OCI-LY3 (cell line): ENCODE measurements around the gene TYSND1.

Experiments
- H2AFZ ChIP-seq: fragments of 200-600, 300-600 bp; shearing (Covaris generic); 2 replicates; pipeline ENCODE4 v1.6.0; 2014; ENCODE audit warnings: antibody characterized with exemption, low read depth, low read length
- H3K27ac ChIP-seq: fragments of 200-600, 300-600 bp; sonication (generic); 2 replicates; pipeline ENCODE4 v1.5.1; 2014; ENCODE audit warnings: mild to moderate bottlenecking, low read length, moderate library complexity, mixed read lengths
- H3K27me3 ChIP-seq: fragments of 200-600, 300-600 bp; sonication (generic); 2 replicates; pipeline ENCODE4 v1.6.1; 2014; ENCODE audit warnings: low read depth, low read length, mixed read lengths
- H3K36me3 ChIP-seq: fragments of 200-600, 300-600 bp; sonication (generic); replicated peaks from 2 replicates; pipeline ENCODE3; 2014; ENCODE audit warnings: low read depth, low read length, mixed read lengths
- H3K4me1 ChIP-seq: fragments of 300-600, 200-600 bp; sonication (generic); 2 replicates; pipeline ENCODE4 v1.6.1; 2014; ENCODE audit warnings: low read length, mixed read lengths
- H3K4me2 ChIP-seq: fragments of 200-600, 300-600 bp; sonication (generic); 2 replicates; pipeline ENCODE4 v1.6.1; 2014; ENCODE audit warnings: low read length, mixed read lengths
- H3K4me3 ChIP-seq: fragments of 300-600, 200-600 bp; sonication (generic); 2 replicates; pipeline ENCODE4 v1.5.1; 2014; ENCODE audit warnings: antibody characterized with exemption, mild to moderate bottlenecking, low read length, moderate library complexity
- H3K79me2 ChIP-seq: fragments of 300-600, 200-600 bp; shearing (Covaris generic); 2 replicates; pipeline ENCODE4 v1.6.1; 2014; ENCODE audit warnings: mild to moderate bottlenecking, low read length, mixed read lengths
- H3K9ac ChIP-seq: fragments of 300-600, 200-600 bp; shearing (Covaris generic); 2 replicates; pipeline ENCODE4 v1.6.0; 2014; ENCODE audit warnings: mild to moderate bottlenecking, low read length, moderate library complexity
- H3K9me3 ChIP-seq: fragments of 200-600, 300-600 bp; shearing (Covaris generic); 2 replicates; pipeline ENCODE4 v1.6.1; 2014; ENCODE audit warnings: low read length, mixed read lengths; ENCODE audit not compliant: insufficient read depth
- H4K20me1 ChIP-seq: fragments of 200-600, 300-600 bp; sonication (generic); 2 replicates; pipeline ENCODE4 v1.6.1; 2016; ENCODE audit warnings: low read length, mixed read lengths; ENCODE audit not compliant: insufficient read depth
- EZH2phosphoT487 ChIP-seq: fragments of 200-600 bp; shearing (Covaris generic); IDR thresholded peaks from 2 replicates; pipeline ENCODE4 v1.6.1; 2018; ENCODE audit warnings: antibody characterized with exemption, mixed run types, low read depth
- TF ChIP-seq, protein P1 (sequence below): fragments of 200-600, 300-600 bp; sonication (generic); IDR thresholded peaks from 2 replicates; pipeline ENCODE4 v1.5.1; 2014; ENCODE audit warnings: antibody characterized with exemption, low read length, low read depth

The TYSND1 gene

DNA sequence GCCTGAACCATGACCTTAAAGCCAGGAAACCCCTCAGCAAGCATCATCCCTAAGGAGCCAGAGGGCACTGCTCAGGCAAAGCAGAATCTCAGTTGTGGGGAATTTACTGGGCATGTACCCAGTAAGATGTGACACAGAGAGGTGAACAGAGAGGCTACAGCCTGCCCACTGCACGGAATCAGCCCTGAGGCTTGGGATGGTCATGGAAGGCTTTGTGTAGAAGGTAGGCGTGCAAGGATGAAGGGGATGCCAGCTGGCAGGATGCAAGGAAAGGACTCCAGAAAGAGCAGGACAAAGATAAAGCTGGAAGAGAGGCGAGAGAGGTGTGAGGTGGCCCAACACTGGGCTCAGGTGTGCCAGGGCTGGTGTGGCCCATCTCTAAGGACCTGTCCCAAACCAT, 11.5 kb downstream of the TYSND1 start:
- TF ChIP-seq, protein P1, sequence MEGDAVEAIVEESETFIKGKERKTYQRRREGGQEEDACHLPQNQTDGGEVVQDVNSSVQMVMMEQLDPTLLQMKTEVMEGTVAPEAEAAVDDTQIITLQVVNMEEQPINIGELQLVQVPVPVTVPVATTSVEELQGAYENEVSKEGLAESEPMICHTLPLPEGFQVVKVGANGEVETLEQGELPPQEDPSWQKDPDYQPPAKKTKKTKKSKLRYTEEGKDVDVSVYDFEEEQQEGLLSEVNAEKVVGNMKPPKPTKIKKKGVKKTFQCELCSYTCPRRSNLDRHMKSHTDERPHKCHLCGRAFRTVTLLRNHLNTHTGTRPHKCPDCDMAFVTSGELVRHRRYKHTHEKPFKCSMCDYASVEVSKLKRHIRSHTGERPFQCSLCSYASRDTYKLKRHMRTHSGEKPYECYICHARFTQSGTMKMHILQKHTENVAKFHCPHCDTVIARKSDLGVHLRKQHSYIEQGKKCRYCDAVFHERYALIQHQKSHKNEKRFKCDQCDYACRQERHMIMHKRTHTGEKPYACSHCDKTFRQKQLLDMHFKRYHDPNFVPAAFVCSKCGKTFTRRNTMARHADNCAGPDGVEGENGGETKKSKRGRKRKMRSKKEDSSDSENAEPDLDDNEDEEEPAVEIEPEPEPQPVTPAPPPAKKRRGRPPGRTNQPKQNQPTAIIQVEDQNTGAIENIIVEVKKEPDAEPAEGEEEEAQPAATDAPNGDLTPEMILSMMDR: no peak
- no peak for TF ChIP-seq EZH2phosphoT487
- no peaks in the 10 kb centered on the region for H3K9me3 ChIP-seq
- no peak overlapping the region for H2AFZ ChIP-seq
- H3K27ac ChIP-seq: no peak overlapping the region
- H3K36me3 ChIP-seq: no peaks in the 10 kb centered on the region
- peaks cover 11% of the 10 kb centered on the region for H3K4me1 ChIP-seq
- no peak overlapping the region for H3K9ac ChIP-seq
- no peaks in the 10 kb centered on the region for H3K27me3 ChIP-seq
- no peaks in the 10 kb centered on the region for H4K20me1 ChIP-seq
- H3K79me2 ChIP-seq: 0 out of 2 replicates have a peak, but pooled peaks cover 2% of the 10 kb centered on the region
- no peak overlapping the region for H3K4me2 ChIP-seq
- H3K4me3 ChIP-seq: no peak overlapping the region

DNA sequence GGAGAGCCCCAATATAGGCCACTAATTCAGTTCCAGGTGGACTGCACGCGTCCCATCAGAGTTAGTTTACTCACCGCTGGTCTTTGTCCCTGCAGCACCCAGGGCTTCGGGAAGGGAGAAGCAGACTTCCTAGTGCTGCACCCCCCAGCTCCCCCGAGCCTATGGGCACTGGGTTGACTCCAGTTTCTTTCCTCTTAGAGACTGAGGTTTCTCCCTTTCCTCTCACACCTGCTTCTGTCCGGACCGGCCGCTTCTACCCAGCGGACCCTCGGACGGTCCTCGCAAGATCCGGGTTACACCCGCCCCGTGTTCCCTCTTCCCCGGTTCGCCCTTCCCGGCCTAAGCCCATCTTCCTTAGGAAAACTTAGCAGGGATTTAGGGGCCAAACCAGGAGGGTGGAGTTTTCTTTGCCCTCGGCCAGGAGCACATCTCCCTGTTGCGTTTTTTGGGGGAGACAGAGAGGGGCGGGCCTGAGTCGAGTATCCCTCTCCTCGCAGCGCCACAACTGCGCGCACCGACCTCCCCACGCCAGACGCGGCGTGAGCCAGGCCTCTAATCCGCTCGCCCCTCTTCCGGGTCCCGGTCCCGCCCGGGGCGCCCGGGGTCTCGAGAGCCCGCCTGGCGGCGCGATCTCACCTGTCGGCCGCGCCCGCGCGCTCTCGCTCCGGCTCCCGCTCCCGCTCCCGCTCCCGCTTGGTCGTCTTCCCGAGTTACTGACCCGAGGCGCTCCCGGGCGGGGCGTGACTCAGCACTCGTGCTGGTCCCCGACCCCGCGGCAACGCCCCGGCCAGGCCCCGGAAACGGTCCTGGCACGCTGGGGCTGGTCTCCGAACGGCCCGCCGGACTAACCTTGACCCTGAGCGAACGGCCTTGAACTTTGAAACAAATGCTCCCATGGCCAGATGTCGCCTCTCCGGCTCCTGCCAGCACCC, 14.1 kb downstream of the TYSND1 start, which contains the start of gene AIFM2:
Gene AIFM2, minus strand, starts transcription at position 728 of the 932 bp plus-strand sequence. CDS start 8,741 bp downstream, outside the sequence.
- Histone ChIP-seq H3K4me1 (peaks cover 11% of the 10 kb centered on the region), H3K36me3 (no peaks in the 10 kb centered on the region), H3K9ac (peak within 1 kb of the TSS; percentile 91), H3K4me2 (peak within 1 kb of the TSS; percentile 90), H3K79me2 (0 out of 2 replicates have a peak, but pooled peaks cover 2% of the 10 kb centered on the region), H3K9me3 (no peaks in the 10 kb centered on the region), H3K27ac (peak within 1 kb of the TSS; percentile 3; the same call in 1 of the 2 replicates), H4K20me1 (no peaks in the 10 kb centered on the region), H2AFZ (peak within 1 kb of the TSS; percentile 84), H3K27me3 (no peaks in the 10 kb centered on the region), H3K4me3 (peak within 1 kb of the TSS; percentile 94)
- no peak for TF ChIP-seq EZH2phosphoT487
- TF ChIP-seq, protein P1: 0 out of 2 replicates have a peak, but pooled peaks have one; percentile 5

DNA sequence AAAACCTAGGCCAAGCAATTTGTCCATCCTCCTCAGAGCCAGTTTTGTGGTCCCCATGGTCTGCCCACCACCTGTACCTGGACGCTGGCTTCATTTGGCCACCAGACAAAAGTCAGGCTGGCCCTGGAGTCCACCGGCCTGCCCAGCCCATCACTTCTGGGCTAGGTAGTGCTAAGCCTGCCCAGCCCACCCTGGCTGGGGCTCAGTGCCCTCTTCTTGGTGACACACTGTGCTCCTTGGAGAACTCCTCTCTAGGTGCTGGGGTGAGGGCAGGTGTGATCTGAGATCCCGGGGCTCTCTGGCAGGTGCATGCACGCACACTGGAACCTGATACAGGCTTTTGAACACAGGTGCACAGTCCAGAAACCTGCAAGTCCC, 15.0 kb downstream of the TYSND1 start:
- Histone ChIP-seq H3K9me3 (no peaks in the 10 kb centered on the region), H2AFZ (no peak overlapping the region), H3K9ac (peak overlapping the region; percentile 91; the same call in 1 of the 2 replicates)

More for the DNA sequence above, 15.0 kb downstream of the TYSND1 start:
- TF ChIP-seq, protein P1: no peak
- TF ChIP-seq EZH2phosphoT487: no peak
- H3K4me2 ChIP-seq: peak overlapping the region; percentile 90
- no peak overlapping the region for H3K27ac ChIP-seq
- peaks cover 11% of the 10 kb centered on the region for H3K4me1 ChIP-seq
- H3K36me3 ChIP-seq: no peaks in the 10 kb centered on the region
- no peaks in the 10 kb centered on the region for H4K20me1 ChIP-seq
- H3K27me3 ChIP-seq: no peaks in the 10 kb centered on the region
- 0 out of 2 replicates have a peak, but pooled peaks cover 2% of the 10 kb centered on the region for H3K79me2 ChIP-seq
- H3K4me3 ChIP-seq: peak overlapping the region; percentile 94
